OCI-LY7 (cell line): ENCODE measurements around the gene IL12RB2. TPM values are rescaled to one million over a fixed set of nuclear protein-coding genes. Genes with fewer than 3 reads are reported as not detected.

ENCODE experiments used
- BruUV-seq: library from RNA; stranded (reverse); fragments of 400-500 nt; replicated peaks from 2 replicates; lab custom pipeline; 2021; lab: Mats Ljungman, UMichigan
- CTCF ChIA-PET: fragments of 300-600 bp; sonication (Branson Sonifier 250); formaldehyde crosslinking; loops from one replicate; lab custom pipeline; 2022; ENCODE audit warnings: antibody characterized with exemption; ENCODE audit not compliant: unreplicated experiment; lab: Charles Lee
- POLR2A ChIA-PET: fragments of 300-600 bp; sonication (Branson Sonifier 250); formaldehyde crosslinking; loops from one replicate; lab custom pipeline; 2022; ENCODE audit warnings: antibody characterized with exemption; lab: Charles Lee
- DNase-seq: peaks from one replicate; pipeline ENCODE4 v3.0.0-alpha.2; 2015; ENCODE audit warnings: low spot score
- H2AFZ ChIP-seq: fragments of 200-600 bp; sonication (generic), shearing (Covaris generic); 2 replicates; pipeline ENCODE4 v1.6.1; 2014; ENCODE audit warnings: mild to moderate bottlenecking, antibody characterized with exemption, low read length, moderate library complexity
- H3K27ac ChIP-seq: fragments of 200-600 bp; sonication (generic); 2 replicates; pipeline ENCODE4 v1.5.1; 2014; ENCODE audit warnings: mixed run types, low read depth, mild to moderate bottlenecking, moderate library complexity, low read length, inconsistent platforms; ENCODE audit not compliant: poor library complexity, severe bottlenecking
- H3K36me3 ChIP-seq: fragments of 200-600 bp; sonication (generic); 2 replicates; pipeline ENCODE4 v1.6.1; 2014; ENCODE audit warnings: mild to moderate bottlenecking, antibody characterized with exemption, low read length, moderate library complexity, mixed read lengths; ENCODE audit not compliant: insufficient read depth
- H3K4me1 ChIP-seq: fragments of 200-600 bp; sonication (generic); 2 replicates; pipeline ENCODE4 v1.5.1; 2014; ENCODE audit warnings: mild to moderate bottlenecking, low read length; ENCODE audit not compliant: insufficient read depth, poor library complexity, severe bottlenecking
- H3K4me2 ChIP-seq: fragments of 200-600 bp; sonication (generic); 2 replicates; pipeline ENCODE4 v1.6.1; 2014; ENCODE audit warnings: mild to moderate bottlenecking, low read length
- H3K4me3 ChIP-seq: fragments of 200-600 bp; sonication (generic); 2 replicates; pipeline ENCODE4 v1.5.1; 2014; ENCODE audit warnings: mild to moderate bottlenecking, low read depth, low read length; ENCODE audit not compliant: poor library complexity, severe bottlenecking
- H3K79me2 ChIP-seq: fragments of 200-600 bp; sonication (generic); 2 replicates; pipeline ENCODE4 v1.6.1; 2016; ENCODE audit warnings: low read depth, mild to moderate bottlenecking, low read length, moderate library complexity, mixed read lengths; ENCODE audit not compliant: insufficient read depth
- H3K9me2 ChIP-seq: fragments of 200-600 bp; sonication (generic); 2 replicates; pipeline ENCODE4 v1.6.1; 2016; ENCODE audit warnings: mild to moderate bottlenecking, low read length, mixed read lengths; ENCODE audit not compliant: insufficient read depth
- H3K9me3 ChIP-seq: fragments of 200-600 bp; sonication (generic); 2 replicates; pipeline ENCODE4 v1.6.1; 2014; ENCODE audit warnings: mild to moderate bottlenecking, mixed run types, low read length, mixed read lengths
- H4K20me1 ChIP-seq: fragments of 200-600 bp; sonication (generic); 2 replicates; pipeline ENCODE4 v1.6.1; 2014; ENCODE audit warnings: mild to moderate bottlenecking, antibody characterized with exemption, low read length, moderate library complexity, mixed read lengths; ENCODE audit not compliant: insufficient read depth
- EZH2phosphoT487 ChIP-seq: fragments of 200-600 bp; sonication (generic); IDR thresholded peaks from 2 replicates; pipeline ENCODE4 v1.6.1; 2018; ENCODE audit warnings: low read depth, borderline replicate concordance, mild to moderate bottlenecking, mixed run types, antibody characterized with exemption, low read length, moderate library complexity, mixed read lengths
- intact Hi-C: fragments of 100-400 bp; cut with micrococcal nuclease; formaldehyde crosslinking; loops from one replicate; pipeline ENCODE4 v1.10.0; 2022; ENCODE audit not compliant: unreplicated experiment
- total RNA-seq, 2 experiments: library from RNA; depleted of rRNA in 1 of 2; stranded (reverse); fragments of >200 nt in 1 of 2; shearing (Covaris generic) in 1 of 2; gene quantifications; 2 replicates each; pipeline ENCODE4 v1.2.3, GENCODE V29; 2014 to 2022
- TF ChIP-seq, protein P1 (sequence below): fragments of 200-600 bp; sonication (generic); conservative IDR thresholded peaks from 2 replicates; pipeline ENCODE4 v1.5.1; 2014; ENCODE audit warnings: mild to moderate bottlenecking, antibody characterized with exemption, low read length, moderate library complexity, mixed read lengths

The IL12RB2 gene
- total RNA-seq, 2 experiments from 2014 or later = not detected

DNA sequence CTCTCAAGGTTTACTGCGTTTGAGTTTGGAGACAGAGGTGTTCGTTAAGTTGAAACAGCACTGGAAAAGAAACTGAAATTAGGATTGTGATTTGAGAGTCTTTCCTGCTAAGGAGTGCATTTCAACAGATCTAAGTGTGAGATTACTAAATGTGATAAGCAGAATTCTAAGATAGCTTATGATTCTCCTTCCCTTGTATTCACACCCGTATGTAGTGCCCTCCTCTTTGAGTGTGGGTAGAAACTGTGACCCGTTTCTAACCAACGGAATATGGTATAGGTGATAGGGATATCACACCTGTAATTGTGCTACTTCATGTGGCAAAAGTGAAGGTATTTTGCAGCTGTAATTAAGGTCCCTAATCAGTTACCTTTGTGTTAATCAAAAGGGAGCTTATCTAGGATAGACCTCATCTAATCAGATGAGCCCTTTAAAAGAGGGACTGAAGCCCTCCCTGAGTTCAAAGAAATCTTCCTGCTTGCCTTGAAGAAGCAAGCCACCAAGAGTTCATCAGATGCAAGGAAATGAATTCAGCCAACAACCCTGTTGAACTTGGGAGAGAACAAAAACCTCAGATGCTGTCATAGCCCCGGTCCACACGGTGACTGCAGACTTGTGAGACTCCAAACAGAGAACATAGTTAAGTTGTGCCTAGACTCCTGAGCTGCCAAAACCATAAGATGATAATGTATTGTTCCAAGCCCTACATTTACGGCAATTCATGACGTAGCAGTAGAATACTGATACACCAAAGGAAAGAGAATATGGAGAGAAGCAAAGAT is 12.6 kb upstream of the IL12RB2 start:
- TF ChIP-seq, protein P1, sequence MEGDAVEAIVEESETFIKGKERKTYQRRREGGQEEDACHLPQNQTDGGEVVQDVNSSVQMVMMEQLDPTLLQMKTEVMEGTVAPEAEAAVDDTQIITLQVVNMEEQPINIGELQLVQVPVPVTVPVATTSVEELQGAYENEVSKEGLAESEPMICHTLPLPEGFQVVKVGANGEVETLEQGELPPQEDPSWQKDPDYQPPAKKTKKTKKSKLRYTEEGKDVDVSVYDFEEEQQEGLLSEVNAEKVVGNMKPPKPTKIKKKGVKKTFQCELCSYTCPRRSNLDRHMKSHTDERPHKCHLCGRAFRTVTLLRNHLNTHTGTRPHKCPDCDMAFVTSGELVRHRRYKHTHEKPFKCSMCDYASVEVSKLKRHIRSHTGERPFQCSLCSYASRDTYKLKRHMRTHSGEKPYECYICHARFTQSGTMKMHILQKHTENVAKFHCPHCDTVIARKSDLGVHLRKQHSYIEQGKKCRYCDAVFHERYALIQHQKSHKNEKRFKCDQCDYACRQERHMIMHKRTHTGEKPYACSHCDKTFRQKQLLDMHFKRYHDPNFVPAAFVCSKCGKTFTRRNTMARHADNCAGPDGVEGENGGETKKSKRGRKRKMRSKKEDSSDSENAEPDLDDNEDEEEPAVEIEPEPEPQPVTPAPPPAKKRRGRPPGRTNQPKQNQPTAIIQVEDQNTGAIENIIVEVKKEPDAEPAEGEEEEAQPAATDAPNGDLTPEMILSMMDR = no peak
- no peak for TF ChIP-seq EZH2phosphoT487
- Histone ChIP-seq H3K4me2 (no peak overlapping the region), H3K36me3 (no peaks in the 10 kb centered on the region), H3K9me3 (no peaks in the 10 kb centered on the region), H2AFZ (no peak overlapping the region), H3K79me2 (no peaks in the 10 kb centered on the region), H3K4me1 (no peaks in the 10 kb centered on the region), H3K4me3 (no peak overlapping the region), H3K9me2 (0 out of 2 replicates have a peak, but pooled peaks cover 3% of the 10 kb centered on the region), H4K20me1 (no peaks in the 10 kb centered on the region), H3K27ac (no peak overlapping the region)
- BruUV-seq = no TSS peak
- POLR2A ChIA-PET = interaction anchor here (0.6 kb wide), 1 partner anchor 44 kb away, joined by 3 read pairs; no protein-coding TSS in a partner anchor
- CTCF ChIA-PET = no interaction called here
- intact Hi-C loops = no loop called here
- no peak for DNase-seq

DNA sequence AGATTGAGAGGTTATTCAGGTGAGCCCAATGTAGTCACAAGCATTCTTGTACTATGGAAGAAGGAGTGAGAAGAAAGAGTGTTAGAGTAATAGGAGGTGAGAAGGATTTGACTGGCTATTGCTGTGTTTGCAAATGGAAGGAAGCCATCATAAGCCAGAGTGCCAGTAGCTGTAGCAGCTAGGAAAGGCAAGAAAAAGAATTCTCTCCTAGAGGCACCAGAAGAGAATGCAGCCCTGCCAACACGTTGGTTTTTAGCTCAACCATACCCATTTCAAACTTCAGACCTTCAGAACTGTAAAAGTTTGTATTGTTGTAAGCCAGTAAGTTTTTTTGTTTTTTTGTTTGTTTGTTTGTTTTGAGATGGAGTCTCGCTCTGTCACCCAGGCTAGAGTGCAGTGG is 8.9 kb upstream of the IL12RB2 start:
- Histone ChIP-seq H3K4me1 (no peaks in the 10 kb centered on the region), H4K20me1 (no peaks in the 10 kb centered on the region), H3K79me2 (no peaks in the 10 kb centered on the region), H3K9me3 (no peaks in the 10 kb centered on the region), H2AFZ (no peak overlapping the region), H3K27ac (no peak overlapping the region), H3K36me3 (no peaks in the 10 kb centered on the region), H3K4me3 (no peak overlapping the region), H3K9me2 (0 out of 2 replicates have a peak, but pooled peaks cover 2% of the 10 kb centered on the region), H3K4me2 (no peak overlapping the region)
- POLR2A ChIA-PET = no interaction called here
- DNase-seq = no peak
- intact Hi-C loops = no loop called here
- CTCF ChIA-PET = no interaction called here
- no peak for TF ChIP-seq EZH2phosphoT487
- TF ChIP-seq, protein P1 = no peak
- BruUV-seq = no TSS peak

DNA sequence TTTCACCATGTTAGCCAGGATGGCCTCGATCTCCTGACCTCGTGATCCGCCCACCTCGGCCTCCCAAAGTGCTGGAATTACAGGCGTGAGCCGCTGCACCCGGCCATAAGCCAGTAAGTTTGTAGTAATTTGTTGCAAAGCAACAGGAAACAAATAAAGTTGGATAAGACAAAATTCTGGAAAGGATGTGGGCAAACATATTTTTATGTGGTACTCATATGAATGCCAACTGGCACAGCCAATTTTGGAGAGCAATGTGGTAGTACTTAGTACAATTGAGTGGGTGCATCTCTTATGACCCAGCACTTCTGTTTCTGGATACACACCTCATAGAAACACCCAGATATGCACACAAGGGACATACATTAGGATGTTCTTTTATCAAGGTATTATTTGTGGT is 8.4 kb upstream of the IL12RB2 start:
- Histone ChIP-seq H3K4me2 (no peak overlapping the region), H3K79me2 (no peaks in the 10 kb centered on the region), H3K27ac (no peak overlapping the region), H3K9me2 (no peaks in the 10 kb centered on the region), H3K4me1 (no peaks in the 10 kb centered on the region), H3K36me3 (no peaks in the 10 kb centered on the region), H3K9me3 (no peaks in the 10 kb centered on the region), H4K20me1 (no peaks in the 10 kb centered on the region), H2AFZ (no peak overlapping the region), H3K4me3 (no peak overlapping the region)
- no peak for TF ChIP-seq EZH2phosphoT487
- TF ChIP-seq, protein P1 = no peak
- BruUV-seq = no TSS peak
- ChIA-PET CTCF (no interaction called here), POLR2A (no interaction called here)
- no peak for DNase-seq
- intact Hi-C loops = no loop called here
